ENCODE data around the gene DIPK1C.

DNA sequence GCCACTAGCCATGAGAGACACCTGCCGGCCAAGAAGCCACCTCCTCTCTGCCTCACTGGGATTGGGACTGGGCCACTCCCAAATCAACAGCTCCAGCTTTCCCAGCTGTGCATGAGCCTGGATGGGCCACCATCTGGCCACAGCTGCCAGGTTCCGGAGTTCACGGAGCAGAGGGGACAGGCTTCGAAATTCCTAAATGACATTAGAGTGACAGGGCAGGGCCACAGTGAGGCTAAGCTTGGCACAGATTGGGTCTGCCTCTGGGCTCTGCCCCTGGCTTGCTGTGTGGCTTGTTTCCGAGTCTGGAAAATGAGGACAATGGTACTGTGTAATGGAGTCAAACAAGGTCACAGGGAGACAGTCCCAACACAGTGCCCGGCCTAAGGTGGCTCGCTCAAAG, 6.5 kb downstream of the DIPK1C start:
- TF ChIP-seq, protein P1, sequence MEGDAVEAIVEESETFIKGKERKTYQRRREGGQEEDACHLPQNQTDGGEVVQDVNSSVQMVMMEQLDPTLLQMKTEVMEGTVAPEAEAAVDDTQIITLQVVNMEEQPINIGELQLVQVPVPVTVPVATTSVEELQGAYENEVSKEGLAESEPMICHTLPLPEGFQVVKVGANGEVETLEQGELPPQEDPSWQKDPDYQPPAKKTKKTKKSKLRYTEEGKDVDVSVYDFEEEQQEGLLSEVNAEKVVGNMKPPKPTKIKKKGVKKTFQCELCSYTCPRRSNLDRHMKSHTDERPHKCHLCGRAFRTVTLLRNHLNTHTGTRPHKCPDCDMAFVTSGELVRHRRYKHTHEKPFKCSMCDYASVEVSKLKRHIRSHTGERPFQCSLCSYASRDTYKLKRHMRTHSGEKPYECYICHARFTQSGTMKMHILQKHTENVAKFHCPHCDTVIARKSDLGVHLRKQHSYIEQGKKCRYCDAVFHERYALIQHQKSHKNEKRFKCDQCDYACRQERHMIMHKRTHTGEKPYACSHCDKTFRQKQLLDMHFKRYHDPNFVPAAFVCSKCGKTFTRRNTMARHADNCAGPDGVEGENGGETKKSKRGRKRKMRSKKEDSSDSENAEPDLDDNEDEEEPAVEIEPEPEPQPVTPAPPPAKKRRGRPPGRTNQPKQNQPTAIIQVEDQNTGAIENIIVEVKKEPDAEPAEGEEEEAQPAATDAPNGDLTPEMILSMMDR (IDR thresholded peaks at IDR 0.05) = no peak
- TF ChIP-seq POLR2A (IDR thresholded peaks at IDR 0.05) = no peak
